ENCODE results near the gene GALC.

- no peak for TF ChIP-seq JUN (IDR thresholded peaks at IDR 0.05; ENCODE audit: borderline replicate concordance, insufficient read depth, insufficient read length, low read depth)
- no peak for TF ChIP-seq CTCF (IDR thresholded peaks at IDR 0.05; ENCODE audit: extremely low read depth in 1 of 2, insufficient read depth in 1 of 2, low read depth in 1 of 2, low read length in 2 of 2)
- TF ChIP-seq POLR2A (IDR thresholded peaks at IDR 0.05; ENCODE audit: low read depth, low read length), result no peak
- TF ChIP-seq MAX (IDR thresholded peaks at IDR 0.05; ENCODE audit: insufficient read depth, insufficient read length), result no peak
These were observed 14.6 kb upstream of the GALC start for GRCh38 chr14:88007608-88008007.

Data from endothelial cell of umbilical vein (primary cell).